CD4-positive, alpha-beta T cell treated with Interferon gamma for 1 hour (primary cell): ENCODE results near the gene PLD5.

Source experiments
- DNase-seq: peaks from one replicate; pipeline ENCODE4 v3.0.0-alpha.2; 2020

PLD5 gene

DNA sequence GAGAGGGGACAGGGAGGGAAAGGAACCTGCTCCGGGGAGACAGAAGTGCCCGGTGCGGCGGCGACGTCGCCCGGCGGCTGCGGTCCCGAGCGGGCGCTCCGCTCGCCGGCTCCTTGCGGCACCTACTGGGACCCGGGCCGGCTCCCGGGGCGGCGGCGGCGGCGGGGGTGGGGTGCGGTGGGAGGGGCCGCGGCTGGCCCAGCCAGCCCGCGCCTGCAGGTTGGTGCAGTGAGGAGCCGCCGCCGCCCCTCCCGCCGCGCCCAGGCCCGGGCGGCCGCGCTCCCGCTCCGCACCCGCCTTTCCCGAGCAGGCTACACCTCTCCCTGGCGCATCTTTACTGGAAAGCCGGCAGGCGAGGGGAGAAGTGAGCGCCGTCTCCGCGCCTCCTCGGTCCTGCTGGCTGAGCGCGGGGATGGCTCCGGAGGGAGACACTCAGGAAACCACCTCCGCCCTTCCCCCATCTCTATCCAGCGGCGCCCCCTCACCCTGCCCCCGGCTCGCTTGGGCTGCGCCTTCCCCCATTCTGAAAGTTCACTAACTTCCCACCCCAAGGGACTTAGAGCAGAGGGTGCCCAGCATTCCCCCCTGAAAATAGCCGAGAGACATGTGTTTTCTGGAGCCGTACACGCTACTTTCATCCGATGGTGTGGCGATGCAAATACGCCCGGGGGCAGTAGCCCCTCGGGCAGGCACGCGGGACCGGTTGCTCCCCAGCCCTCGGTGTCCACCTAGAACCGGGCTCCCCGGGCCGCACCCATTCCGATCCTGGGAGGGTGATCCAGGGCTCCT, at the start of gene PLD5:
TSS of gene PLD5 (minus strand) at position 127 of the 789 bp plus-strand sequence.
- no peak for DNase-seq

DNA sequence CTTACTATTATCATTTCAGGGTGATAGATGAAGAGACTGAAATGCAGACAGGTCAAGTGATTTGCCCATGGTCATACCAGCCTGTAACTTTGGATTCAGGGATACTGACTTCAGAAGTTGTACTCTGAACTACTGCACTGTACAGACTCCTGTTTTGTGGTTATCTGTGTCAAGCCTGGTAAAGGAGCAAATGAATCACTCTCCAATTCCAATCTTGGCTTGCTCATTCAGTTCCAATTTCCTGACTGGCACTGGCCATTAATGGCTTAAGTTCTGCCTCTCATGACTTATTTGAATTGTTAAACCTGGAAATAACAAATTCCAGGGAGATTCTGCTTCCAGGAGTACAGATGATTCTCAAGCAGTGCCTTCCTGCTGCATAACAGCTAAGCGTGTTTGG, 45.4 kb upstream of the PLD5 start:
- no peak for DNase-seq

DNA sequence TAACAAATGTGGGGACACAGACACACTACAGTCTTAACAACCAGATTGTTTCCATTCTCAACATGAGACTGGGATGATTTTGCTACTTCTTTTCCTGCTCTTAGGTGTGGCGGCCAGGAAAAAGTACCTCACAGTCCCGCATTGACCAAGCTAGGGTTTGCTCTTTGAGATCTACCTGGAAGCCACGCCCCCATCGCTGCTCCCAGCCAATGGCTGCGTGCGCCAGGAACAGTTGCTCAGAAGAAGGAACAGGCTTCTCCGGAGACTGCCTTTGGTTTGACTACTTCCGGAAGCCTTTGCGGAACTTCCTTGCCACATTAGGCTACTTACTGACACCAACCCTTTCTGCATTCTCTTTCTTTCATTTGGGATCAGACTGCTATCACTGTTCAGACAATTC, 44.2 kb upstream of the PLD5 start:
- no peak for DNase-seq

DNA sequence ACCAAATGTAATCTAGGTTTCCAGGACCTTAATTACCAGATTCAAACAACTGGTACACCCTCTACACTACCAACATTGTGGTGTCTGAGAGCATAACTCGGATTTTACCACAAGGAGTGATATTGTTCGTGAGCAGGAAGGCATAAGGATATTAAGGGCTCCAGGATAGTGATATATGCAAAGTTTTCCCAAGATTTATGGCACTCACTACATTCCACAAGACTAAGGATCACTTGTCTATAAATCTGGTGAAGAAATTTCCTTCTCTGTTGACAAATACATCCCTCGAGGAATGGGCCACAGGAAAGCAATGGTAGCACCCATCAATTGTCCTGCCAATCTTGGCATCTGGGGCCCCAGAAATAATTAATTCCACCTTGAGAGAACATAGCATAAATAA, 43.1 kb upstream of the PLD5 start:
- no peak for DNase-seq

DNA sequence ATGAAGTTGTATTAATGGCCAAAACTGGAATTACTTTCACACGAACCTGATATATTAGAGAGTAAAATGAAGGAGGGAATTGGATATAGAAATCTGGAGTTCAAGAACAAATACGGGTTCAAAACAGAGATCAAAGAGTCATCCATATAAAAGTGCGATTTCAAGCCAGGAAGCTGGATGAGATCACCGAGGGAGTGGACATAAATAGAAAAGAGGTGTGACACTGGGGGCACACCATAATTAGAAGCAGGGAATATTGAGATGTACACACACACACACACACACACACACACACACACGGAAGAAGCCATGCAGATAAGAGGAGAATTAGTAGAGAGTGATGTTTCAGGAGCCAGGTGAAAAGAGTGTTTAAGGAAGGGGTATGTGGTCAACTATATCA, 32.3 kb upstream of the PLD5 start:
- DNase-seq = no peak

DNA sequence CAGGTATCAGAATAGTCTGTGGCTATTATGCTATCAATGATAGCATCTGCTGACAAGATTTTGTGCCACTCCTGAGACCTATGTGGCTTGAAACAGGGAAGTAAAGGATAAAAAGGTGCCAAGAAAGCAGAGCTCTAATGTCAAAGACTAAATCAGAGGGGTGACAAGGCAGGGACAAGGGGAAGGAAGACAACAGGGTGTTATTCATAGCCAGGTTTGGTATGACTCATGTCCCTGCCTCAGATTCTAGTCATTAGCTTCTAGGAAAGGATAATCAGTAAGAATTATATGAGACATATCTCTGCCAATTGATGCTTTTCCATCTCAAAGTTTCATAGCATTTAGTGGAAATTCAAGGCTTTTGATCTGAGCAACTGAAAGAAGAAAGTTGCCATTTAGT, 31.8 kb upstream of the PLD5 start:
- DNase-seq = no peak

DNA sequence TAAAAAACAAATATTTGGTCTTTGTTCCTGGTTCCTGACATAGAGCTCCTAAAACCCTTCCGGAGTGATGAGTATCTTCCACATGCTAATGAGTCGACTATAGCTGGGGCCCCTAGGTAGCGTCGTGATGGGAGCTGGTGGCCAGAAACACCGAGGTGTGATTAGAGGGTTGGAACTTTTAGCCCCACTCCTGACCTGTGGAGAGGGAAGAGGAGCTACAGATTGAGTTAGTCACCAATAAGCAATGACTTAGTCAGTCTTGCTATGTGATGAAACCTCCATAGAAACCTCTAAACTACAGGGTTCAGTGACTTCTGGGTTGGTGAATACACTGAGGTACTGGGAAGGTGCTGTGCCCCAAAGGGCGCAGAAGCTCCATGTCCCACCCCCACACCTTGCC, 30.1 kb upstream of the PLD5 start:
- no peak for DNase-seq

DNA sequence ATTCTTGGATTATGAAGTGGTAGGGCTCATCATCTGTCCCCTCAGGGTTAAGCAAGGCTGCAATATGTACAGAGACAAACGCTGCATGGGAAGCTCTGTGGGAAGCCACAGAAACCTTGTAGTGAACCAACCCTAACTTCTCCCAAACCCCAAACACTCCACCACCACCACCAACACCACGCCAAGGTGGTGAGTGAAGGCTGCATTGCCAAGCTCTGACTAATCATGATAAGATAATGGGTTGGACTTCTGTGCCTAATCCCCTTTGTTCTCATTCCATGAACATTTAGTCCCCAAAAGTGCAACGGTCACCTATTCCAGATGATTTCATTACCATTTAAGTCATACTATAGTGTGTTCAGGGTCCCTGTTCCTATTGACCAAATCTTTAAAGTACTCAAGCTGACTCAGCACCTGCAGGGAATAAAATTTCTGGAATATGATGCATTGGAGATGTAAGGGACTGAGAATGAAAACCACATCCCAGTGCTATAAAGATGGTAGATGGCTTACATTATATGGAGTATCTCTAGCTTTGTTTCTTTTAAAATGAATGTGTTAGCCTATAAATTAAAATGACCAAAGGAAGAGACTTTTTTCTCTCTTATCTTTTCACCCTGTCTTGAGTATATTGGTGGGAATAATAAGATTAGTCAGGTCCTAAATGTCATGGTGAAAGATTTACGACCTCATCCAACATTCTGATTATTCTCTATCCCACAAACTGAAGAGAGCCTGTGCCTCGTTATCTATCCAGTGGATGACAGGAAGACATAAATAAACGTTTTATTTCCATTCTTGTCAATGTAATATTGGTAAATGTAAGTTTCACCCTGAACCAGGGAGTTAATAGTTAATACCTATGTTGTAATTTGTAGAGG, 22.6 kb upstream of the PLD5 start:
- DNase-seq = no peak

DNA sequence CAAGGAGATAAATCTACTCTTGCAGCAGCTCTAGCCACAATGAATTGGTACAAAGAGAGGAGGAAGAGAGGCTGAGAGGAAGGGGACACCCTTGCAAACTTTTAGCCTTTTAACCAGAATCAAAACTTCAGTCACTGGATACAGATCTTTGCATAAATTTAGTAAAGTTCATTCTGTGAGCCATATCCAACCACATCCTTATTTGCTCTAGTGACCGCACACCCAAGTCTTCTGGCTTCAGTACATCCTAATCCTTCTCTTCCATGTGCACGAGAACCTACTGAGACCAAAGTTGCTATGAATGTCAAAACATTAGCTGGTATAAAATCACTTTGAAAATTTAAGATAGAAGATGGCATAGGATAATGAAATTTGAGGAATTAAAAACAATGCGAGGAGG, 21.9 kb upstream of the PLD5 start:
- no peak for DNase-seq

DNA sequence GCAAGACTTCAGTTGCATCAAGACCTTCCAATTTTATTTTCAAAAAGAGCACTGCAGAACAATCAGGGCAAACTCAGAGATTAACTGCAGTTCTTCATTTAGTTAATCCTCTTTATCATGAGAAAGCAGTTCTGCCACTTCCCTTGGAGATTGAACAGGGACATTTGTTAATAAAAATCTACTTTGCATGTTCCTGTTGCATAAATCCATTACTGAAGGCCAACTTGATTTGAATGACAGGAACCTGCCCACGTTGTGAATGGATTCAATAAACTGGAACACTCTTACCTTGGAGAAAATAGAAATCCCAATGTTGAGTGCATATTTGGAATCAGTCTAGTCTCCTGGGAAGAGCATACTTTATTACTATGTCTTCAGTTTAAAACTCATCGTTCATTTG, 19.6 kb upstream of the PLD5 start:
- DNase-seq = no peak

DNA sequence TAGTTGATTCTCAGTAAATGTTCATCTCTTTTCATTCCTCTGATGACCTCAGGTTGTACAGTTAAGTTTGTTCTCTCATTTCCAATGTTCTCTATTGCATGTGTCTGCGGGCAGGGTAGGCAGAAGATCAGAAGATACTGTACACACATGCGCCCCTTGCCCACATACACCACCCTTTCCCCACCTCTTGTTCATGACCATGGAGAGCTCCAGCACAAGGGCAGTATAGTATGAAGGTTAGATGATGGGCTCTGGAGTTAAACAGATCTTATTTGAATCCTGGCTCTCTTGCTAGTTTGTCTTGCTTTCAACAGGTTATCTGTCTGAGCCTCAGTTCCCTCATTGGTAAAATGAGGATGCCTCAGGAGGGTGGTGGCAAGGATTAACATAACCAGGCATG, 17.8 kb upstream of the PLD5 start:
- DNase-seq = no peak

DNA sequence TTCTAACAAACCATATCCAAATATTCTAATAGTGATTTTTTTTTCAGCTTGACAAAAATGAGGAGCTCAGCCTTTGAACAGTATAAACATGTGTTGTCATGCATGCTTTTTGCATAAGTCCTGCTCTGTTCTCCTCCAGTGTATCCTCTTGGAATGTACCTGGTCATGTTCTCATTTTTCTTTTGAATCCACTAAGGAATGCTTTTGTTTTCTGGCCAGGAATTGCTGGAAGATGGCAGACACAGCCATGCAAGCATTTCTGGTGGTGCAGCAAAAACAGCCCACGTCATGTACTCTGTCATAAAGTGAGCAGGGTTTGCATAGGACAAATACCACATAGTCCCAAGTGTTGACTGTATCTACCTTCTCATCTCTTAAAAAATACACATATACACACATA, 11.5 kb upstream of the PLD5 start:
- no peak for DNase-seq

DNA sequence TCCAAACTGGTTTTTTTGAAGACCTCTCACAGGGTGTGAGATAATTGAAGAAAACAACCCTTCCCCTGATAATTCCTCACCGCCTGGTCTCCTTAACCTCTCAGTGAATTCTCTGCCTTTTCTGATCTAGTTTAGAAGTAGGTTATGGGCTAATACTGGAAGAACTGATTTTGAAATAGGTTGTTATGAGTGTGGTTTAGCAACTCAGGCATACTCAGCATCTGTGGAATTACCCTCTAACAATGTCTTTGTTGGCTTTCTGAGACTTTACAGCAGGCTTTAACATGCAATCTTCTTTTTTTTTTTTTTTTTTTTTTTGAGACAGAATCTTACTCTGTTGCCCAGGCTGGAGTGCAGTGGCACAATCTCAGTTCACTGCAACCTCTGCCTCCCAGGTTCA, 10.3 kb upstream of the PLD5 start:
- no peak for DNase-seq

DNA sequence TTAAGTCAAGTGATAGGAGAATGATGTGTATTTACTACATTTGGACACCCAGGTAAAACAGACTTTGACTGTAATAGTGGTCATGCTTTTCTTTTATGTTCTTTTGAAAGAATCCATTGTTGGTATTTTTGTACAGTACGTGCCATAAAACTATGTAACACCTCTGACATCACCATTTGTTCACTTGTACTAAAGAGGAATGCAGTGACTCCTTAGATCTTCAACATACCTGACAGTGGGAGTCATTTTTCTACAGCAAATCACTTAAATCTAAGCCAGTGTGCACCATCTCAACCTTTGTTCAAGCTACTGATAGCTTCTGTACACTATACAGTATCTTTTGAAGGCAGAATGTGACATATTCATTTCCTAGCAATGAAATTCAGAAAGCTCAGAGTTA, 6.3 kb upstream of the PLD5 start:
- DNase-seq = no peak

DNA sequence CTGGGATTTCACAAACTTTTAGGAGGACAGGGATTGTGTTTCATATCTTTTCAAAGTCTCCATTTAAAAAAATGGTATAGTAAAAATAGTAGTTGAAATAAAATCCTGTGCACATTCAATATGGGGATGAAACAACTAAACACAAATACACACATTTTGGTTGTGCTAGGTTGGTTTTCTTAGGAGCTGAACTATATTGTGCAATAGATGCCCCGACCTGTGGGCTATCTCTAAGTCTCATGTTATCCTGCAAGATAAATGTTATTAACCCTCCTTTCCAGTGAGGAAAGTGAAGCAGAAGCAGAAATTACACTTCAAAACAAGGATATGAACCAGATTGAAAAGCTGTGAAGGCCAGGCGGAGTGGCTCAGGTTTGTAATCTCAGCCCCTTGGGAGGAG, 1.3 kb upstream of the PLD5 start:
- DNase-seq = no peak

DNA sequence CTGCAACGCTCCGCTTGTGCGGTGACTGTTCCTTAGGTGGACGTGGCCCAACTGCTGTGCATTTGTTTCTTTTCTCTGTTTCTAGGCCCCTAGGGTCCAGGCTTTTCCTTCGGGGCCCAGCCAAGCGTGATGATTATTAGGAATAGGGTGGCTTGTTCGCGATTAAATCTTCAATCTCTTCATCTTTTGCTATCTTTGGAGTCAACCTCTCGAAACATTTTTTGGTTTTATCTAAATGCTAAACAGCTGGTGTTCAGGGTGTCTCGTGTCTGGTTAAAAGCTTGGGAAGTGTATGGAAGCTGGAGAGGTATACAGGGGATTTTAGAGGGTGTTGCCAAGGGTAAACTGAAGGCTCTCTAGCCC, 844 bp upstream of the PLD5 start:
- no peak for DNase-seq

DNA sequence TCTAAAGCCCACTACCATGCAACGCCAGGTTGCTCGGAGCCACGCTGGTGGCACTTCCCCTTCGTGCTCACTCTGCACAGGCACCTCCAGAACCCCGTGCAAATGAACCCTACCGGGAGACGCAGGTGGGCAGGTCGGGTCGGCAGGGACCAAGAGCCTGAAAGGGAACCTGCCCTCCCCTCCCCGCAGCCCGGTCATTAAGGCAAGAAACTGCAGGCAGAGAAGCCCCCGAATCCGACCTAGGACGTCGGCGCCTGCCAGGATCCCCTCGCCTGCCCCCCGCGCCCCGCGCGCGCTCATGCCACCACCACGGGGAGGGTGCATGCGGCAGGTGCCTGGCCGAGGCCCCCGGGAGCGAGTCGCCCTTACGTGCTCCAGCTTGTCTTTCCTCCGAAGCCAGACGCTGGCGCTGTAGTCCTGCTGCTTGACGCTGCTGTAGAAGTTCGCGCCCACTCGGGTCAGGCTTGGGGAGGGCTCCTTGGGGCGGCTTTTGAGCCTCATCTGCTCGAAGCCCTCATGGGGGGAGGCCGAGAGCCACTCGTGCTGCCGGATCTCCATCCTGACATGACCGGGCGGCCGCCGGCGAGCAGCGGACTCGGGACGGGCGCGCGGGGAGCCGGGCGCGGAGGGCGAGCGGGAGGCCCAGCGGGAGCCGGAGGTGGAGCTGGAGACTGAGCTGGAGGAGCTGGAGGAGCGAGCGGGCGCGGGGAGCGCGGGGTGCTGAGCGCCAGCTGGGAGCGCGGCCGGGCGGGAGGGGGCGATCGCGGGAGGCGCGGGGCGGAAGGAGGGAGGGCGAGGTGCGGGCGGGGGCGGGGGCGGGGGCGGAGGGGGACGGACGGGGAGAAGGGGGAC, 552 bp downstream of the PLD5 start:
- no peak for DNase-seq

DNA sequence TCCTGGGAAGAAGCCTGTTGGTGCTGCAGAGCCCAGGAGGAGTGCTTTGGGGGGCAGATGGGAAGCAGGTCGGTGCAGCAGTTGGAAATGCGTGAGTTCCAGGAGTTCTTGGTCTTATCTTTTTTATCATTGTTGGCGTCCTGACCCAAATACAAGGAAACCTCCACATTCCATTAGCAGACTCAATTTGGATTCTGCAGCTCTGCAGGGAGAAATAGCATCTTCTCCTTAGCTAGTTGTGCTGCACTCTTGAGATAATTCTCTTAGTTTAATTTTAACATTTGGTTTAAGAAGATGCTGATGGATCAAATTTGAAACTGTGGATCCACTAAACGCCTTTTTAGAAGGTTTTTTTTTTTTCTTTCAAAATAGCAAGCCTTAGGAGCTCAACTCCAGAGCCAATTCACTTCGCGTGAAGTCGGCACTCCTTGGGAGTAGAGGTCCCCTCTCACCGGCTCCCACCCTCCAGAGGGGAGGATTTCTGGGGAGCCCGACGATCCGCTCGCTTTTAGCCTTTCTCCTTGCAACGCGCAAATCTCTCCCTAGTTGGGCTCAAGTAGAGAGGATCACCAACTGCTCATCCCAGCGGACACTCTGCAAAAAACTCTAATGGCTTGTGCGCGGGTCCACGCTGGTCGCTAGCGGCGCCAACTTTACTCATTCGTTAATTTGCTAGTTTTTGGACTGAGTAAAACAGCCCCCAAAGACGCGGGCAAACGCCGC, 1.3 kb downstream of the PLD5 start:
- no peak for DNase-seq

DNA sequence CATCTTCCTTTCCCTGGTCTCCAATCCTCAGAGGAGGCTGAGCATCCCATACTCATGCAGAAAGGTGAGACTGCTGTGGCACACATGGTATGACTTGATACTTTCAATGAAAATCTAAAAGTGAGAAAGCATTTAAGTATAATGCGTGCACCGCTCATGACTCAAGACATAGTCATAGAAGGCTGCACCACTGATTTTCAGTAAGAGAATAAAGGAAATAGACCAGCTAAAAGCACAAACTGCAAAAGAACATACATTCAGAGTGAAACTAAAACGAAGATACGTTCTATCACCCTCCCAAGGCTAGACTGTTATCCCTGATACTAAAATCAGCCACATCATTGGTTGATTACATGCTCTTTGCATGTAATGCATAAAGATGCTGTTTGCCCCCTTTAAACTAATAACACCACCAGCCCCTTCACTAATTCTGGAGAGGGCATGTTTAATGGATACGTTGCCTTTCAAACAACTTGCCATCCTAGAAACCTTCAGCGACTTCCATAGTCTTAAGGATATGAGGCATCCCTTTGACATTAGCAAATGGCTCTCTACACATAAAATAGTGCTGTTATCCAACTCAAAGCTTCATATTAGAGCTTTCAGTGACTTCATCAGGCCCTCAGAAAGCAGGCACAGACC, 2.1 kb downstream of the PLD5 start:
- no peak for DNase-seq

DNA sequence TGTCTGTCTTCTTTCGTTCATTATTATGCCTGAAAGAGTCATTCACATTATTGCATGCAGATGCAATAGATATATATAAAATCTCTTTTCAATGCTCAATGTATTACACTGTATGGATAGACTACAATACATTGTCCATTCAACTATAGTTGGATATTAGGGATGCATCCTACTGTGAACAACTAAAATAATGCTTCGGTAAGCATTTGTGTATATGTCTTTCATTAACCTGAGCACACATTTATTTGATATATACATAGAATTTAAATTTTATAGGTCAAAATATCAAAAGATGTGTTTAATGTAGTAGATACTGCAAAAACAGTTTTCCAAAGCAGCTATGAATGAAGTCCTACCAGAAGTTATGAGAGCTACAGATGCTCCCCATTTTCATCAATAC, 8.9 kb downstream of the PLD5 start:
- DNase-seq = no peak

DNA sequence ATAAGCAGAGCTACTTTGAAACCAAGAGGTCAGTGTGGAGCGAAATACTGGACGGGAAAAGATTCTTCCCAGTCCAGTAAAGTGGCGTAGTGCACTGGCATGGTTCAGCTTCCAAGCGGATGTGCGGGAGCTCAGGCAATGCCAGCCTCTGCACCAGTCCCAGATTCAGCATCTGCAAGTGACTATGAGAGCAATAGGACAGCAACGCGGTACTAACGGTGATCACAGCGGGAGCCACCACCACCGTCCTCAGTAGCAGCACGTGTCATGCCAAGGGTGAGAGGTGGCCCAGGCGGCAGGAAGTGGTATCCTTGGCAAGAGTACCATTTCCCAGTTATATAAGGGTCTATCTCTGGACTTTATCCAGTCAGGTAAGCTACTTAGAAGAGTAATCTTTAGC, 17.8 kb downstream of the PLD5 start:
- DNase-seq = no peak

DNA sequence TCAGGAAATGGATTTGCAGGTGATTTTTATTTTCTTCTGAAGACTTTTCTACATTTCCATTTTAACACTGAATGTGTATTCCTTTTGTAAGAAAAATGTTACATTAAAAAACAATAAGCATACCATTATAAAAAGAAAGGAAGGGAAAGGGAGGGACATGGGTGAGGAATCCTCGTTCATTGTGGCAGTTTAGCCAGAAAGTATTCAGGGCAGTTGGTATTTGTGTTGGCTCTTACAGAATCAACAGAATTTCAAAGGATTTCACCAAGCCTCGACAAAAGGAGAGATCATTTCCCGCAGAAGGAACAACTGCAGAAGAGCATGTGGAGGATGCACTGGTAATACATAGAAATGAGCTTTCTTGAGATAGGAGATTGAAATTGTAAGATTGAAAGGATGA, 35.0 kb downstream of the PLD5 start:
- no peak for DNase-seq
